Gastrocnemius medialis (tissue), 4 donors: ENCODE measurements around the gene ST8SIA1. TPM values are rescaled to one million over a fixed set of nuclear protein-coding genes. Genes with fewer than 3 reads are reported as not detected.
"Not testable (repeated sequence)": the region's sequence is repeated elsewhere in the genome, so short reads cannot be mapped to it uniquely, and the experiment has no call there.

ENCODE experiments used
- ATAC-seq, 2 donors: fragments of 150-250 bp; one replicate each; pipeline ENCODE4 v1.9.1; 2016
- DNase-seq, 2 donors: peaks; one replicate each; pipeline ENCODE4 v3.0.0-alpha.2; 2019
- H3K27ac ChIP-seq, 4 donors: fragments of 200-600 bp; sonication (generic); 1 replicate in 1 of 4; 2 replicates in 3 of 4; pipeline ENCODE4 v1.5.1; 2016 to 2018; ENCODE audit warnings: mild to moderate bottlenecking in 2 of 4, moderate library complexity in 1 of 4
- H3K27me3 ChIP-seq, 3 donors: fragments of 200-600 bp; sonication (generic) in 2 of 3; 1 replicate in 1 of 3; 2 replicates in 2 of 3; pipeline versions ENCODE4 v1.5.1 to v1.6.0; 2016 to 2019; ENCODE audit warnings: mild to moderate bottlenecking in 1 of 3, moderate library complexity in 1 of 3
- H3K36me3 ChIP-seq, 2 donors: fragments of 200-600 bp; sonication (generic) in 1 of 2; one replicate each; pipeline ENCODE4 v1.5.1; 2017 to 2018
- H3K4me1 ChIP-seq, 2 donors: fragments of 200-600 bp; sonication (generic) in 1 of 2; one replicate each; pipeline ENCODE4 v1.5.1; 2016 to 2017; ENCODE audit warnings: mild to moderate bottlenecking in 2 of 2
- H3K4me3 ChIP-seq, 4 donors: fragments of 200-600 bp; sonication (generic) in 3 of 4; 1 replicate in 1 of 4; 2 replicates in 3 of 4; pipeline ENCODE4 v1.5.1; 2016 to 2019; ENCODE audit warnings: mild to moderate bottlenecking in 2 of 4
- H3K9me3 ChIP-seq, 3 donors: fragments of 200-600 bp; sonication (generic) in 2 of 3; 1 replicate in 1 of 3; 2 replicates in 2 of 3; pipeline ENCODE4 v1.5.1; 2016 to 2019
- CTCF ChIP-seq, 5 experiments: fragments of 450-650 bp in 3 of 5; fragments of 200-600 bp in 2 of 5; sonication (generic) in 2 of 5; IDR thresholded peaks in 4 of 5; conservative IDR thresholded peaks in 1 of 5; 1 replicate in 4 of 5; 2 replicates in 1 of 5; pipeline ENCODE4 v1.5.1; 2016 to 2019; ENCODE audit warnings: antibody characterized with exemption in 5 of 5, mild to moderate bottlenecking in 3 of 5, moderate library complexity in 3 of 5
- POLR2A ChIP-seq, 2 donors: fragments of 450-650 bp; IDR thresholded peaks; one replicate each; pipeline ENCODE4 v1.6.1; 2017; ENCODE audit warnings: antibody characterized with exemption in 2 of 2, mild to moderate bottlenecking in 2 of 2, moderate library complexity in 2 of 2
- in situ Hi-C, 4 donors: fragments of 200-750 bp; cut with MboI; loops; one replicate each; pipeline versions ENCODE4 v1.15.0 to v1.8.0; 2017; ENCODE audit warnings: low sequenced_read_pairs in 4 of 4
- intact Hi-C: fragments of 100-400 bp; cut with DNase I; formaldehyde crosslinking; loops from one replicate; pipeline ENCODE4 v1.15.1; 2023; ENCODE audit warnings: low total_unique reads
- total RNA-seq, 4 donors: library from RNA; depleted of rRNA; stranded (reverse); fragments of >200 nt; gene quantifications; one replicate each; pipeline versions ENCODE4 v1.1.0 to v1.2.3, GENCODE V29; 2016

Gene ST8SIA1, protein sequence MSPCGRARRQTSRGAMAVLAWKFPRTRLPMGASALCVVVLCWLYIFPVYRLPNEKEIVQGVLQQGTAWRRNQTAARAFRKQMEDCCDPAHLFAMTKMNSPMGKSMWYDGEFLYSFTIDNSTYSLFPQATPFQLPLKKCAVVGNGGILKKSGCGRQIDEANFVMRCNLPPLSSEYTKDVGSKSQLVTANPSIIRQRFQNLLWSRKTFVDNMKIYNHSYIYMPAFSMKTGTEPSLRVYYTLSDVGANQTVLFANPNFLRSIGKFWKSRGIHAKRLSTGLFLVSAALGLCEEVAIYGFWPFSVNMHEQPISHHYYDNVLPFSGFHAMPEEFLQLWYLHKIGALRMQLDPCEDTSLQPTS
- total RNA-seq, result 1 to 10 TPM in 1 of 4 donors, under 1 TPM in 3; 0.17 to 2.5 (median 0.67) TPM

GRCh38 chr12:22334410-22335100 is at the start of gene ST8SIA1:
Gene ST8SIA1 (minus strand): TSS chr12:22334707. CDS start chr12:22334232, 475 bp downstream.
- peak within 1 kb of the TSS; percentile 57 to 66 (median 63) for H3K4me3 ChIP-seq
- ATAC-seq (peak in 1 of 2 donors; percentile 40), DNase-seq (peak in 1 of 2 donors; percentile 17)
- TF ChIP-seq CTCF (IDR thresholded peaks at IDR 0.05 in 4 of 5, conservative IDR thresholded peaks at IDR 0.05 in 1 of 5) (no peak), POLR2A (IDR thresholded peaks at IDR 0.05) (no peak)
- no peaks in the 10 kb centered on the region for H3K36me3 ChIP-seq
- in situ Hi-C loops, result loop anchor here (10.0 to 25.0 kb wide), 3 partner anchors 222 to 240 kb away; no protein-coding TSS in a partner anchor
- peak within 1 kb of the TSS in 3 of 4 donors; percentile 2 to 46 (median 18) for H3K27ac ChIP-seq
- no peaks in the 10 kb centered on the region for H3K9me3 ChIP-seq
- intact Hi-C loops, result no loop called here
- H3K27me3 ChIP-seq, result peaks cover 16 to 33% (median 32%) of the 10 kb centered on the region in 3 donors
- H3K4me1 ChIP-seq, result peaks cover 0 to 10% of the 10 kb centered on the region in 2 donors

DNA sequence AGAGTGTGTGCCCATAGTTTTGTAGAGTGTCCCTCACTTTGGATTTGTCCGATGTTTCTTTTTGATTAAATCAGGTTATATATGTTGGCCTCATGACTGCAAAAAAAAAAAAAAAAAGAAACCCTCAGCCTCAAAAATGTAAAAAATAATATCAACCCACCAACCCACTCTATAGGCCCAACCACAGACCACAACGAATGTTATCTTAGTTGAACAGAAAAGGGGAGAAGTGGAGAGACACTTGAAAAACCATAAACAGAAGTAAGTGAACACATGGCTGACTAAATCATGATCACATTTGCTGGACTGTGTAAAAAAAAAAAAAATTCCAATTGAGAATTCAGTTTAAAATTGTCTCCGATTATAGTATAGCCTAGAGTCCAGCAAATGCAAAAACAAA is 45.5 kb upstream of the ST8SIA1 start:
- intact Hi-C loops (no loop called here), in situ Hi-C loops (no loop called here)
- Histone ChIP-seq H3K9me3 (no peaks in the 10 kb centered on the region), H3K27ac (no peak overlapping the region), H3K4me1 (no peaks in the 10 kb centered on the region), H3K36me3 (no peaks in the 10 kb centered on the region), H3K4me3 (no peak overlapping the region), H3K27me3 (no peaks in the 10 kb centered on the region)
- ATAC-seq (no peak), DNase-seq (no peak)
- TF ChIP-seq CTCF (IDR thresholded peaks at IDR 0.05 in 4 of 5, conservative IDR thresholded peaks at IDR 0.05 in 1 of 5) (no peak), POLR2A (IDR thresholded peaks at IDR 0.05) (no peak)

GRCh38 chr12:22377731-22378496 is 43.4 kb upstream of the ST8SIA1 start:
- H3K36me3 ChIP-seq, result no peaks in the 10 kb centered on the region
- H3K27me3 ChIP-seq, result no peaks in the 10 kb centered on the region
- no peak for ATAC-seq
- no peak overlapping the region for H3K4me3 ChIP-seq
- in situ Hi-C loops, result no loop called here
- H3K27ac ChIP-seq, result no peak overlapping the region
- intact Hi-C loops, result no loop called here
- H3K4me1 ChIP-seq, result no peaks in the 10 kb centered on the region
- no peak for DNase-seq
- no peak for TF ChIP-seq CTCF (IDR thresholded peaks at IDR 0.05 in 4 of 5, conservative IDR thresholded peaks at IDR 0.05 in 1 of 5)
- TF ChIP-seq POLR2A (IDR thresholded peaks at IDR 0.05), result no peak
- H3K9me3 ChIP-seq, result no peaks in the 10 kb centered on the region

GRCh38 chr12:22376596-22377150 is 42.2 kb upstream of the ST8SIA1 start:
- H3K9me3 ChIP-seq, H3K27ac ChIP-seq, intact Hi-C loops, ATAC-seq, H3K4me3 ChIP-seq, H3K27me3 ChIP-seq, DNase-seq, H3K4me1 ChIP-seq, H3K36me3 ChIP-seq, in situ Hi-C loops: not testable (repeated sequence)
